Brain microvascular endothelial cell (primary cell): Measurements from ENCODE around the gene KATNB1.
A peak's percentile ranks its signal among the peaks of the same experiment; 100 is the strongest.
"Not testable (repeated sequence)": the region's sequence is repeated elsewhere in the genome, so short reads cannot be mapped to it uniquely, and the experiment has no call there.

Source experiments
- DNase-seq: peaks from one replicate; pipeline ENCODE4 v3.0.0-alpha.2; 2020
- H3K27ac ChIP-seq: fragments of 250-450 bp; sonication (Bioruptor Pico); 2 replicates; pipeline ENCODE4 v1.5.1; 2020; ENCODE audit warnings: mild to moderate bottlenecking, moderate library complexity
- H3K27me3 ChIP-seq: fragments of 250-450 bp; sonication (Bioruptor Pico); replicated peaks from 2 replicates; pipeline ENCODE4 v1.5.1; 2020; ENCODE audit warnings: mild to moderate bottlenecking
- H3K36me3 ChIP-seq: fragments of 250-450 bp; sonication (Bioruptor Pico); replicated peaks from 2 replicates; pipeline ENCODE4 v1.5.1; 2020; ENCODE audit warnings: mild to moderate bottlenecking
- H3K4me3 ChIP-seq: 2 replicates; pipeline ENCODE4 v1.5.1; 2011; ENCODE audit warnings: low read depth, mild to moderate bottlenecking, control low read depth, low read length, moderate library complexity
- in situ Hi-C: cut with HindIII; loops from 2 replicates; pipeline ENCODE4 v1.10.0; 2017; ENCODE audit warnings: low sequenced_read_pairs, low pct_ligation_motif_present
- TF ChIP-seq, protein P1 (sequence below): IDR thresholded peaks from 2 replicates; pipeline ENCODE4 v1.5.1; 2011; ENCODE audit warnings: low read depth, mild to moderate bottlenecking, moderate library complexity, low read length, control low read depth, inconsistent platforms; ENCODE audit errors: missing control alignments

Gene KATNB1

DNA sequence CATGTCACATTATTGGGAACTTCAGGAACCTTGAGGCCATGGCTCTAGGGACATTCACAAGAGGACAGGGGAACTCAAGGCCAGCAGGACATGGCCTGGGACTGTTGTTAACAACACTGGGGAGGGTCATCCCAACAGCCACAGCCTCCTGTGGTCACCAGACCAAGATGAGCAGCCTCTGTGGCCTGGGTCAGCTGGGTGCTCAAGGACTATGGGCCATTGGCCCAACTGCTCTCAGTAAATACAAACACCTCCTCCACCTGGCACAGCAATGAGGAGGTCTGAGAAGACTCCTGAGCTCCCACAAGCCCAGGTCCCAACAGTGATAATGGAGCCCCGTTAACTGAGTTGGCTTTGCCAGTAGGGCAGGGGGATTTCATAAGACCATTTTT is 45.8 kb downstream of the KATNB1 start:
- DNase-seq: no peak
- Histone ChIP-seq H3K27me3 (no peaks in the 10 kb centered on the region), H3K27ac (peak overlapping the region; percentile 57), H3K36me3 (peaks cover 29% of the 10 kb centered on the region), H3K4me3 (no peak overlapping the region)
- in situ Hi-C loops: no loop called here
- TF ChIP-seq, protein P1, sequence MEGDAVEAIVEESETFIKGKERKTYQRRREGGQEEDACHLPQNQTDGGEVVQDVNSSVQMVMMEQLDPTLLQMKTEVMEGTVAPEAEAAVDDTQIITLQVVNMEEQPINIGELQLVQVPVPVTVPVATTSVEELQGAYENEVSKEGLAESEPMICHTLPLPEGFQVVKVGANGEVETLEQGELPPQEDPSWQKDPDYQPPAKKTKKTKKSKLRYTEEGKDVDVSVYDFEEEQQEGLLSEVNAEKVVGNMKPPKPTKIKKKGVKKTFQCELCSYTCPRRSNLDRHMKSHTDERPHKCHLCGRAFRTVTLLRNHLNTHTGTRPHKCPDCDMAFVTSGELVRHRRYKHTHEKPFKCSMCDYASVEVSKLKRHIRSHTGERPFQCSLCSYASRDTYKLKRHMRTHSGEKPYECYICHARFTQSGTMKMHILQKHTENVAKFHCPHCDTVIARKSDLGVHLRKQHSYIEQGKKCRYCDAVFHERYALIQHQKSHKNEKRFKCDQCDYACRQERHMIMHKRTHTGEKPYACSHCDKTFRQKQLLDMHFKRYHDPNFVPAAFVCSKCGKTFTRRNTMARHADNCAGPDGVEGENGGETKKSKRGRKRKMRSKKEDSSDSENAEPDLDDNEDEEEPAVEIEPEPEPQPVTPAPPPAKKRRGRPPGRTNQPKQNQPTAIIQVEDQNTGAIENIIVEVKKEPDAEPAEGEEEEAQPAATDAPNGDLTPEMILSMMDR: no peak

DNA sequence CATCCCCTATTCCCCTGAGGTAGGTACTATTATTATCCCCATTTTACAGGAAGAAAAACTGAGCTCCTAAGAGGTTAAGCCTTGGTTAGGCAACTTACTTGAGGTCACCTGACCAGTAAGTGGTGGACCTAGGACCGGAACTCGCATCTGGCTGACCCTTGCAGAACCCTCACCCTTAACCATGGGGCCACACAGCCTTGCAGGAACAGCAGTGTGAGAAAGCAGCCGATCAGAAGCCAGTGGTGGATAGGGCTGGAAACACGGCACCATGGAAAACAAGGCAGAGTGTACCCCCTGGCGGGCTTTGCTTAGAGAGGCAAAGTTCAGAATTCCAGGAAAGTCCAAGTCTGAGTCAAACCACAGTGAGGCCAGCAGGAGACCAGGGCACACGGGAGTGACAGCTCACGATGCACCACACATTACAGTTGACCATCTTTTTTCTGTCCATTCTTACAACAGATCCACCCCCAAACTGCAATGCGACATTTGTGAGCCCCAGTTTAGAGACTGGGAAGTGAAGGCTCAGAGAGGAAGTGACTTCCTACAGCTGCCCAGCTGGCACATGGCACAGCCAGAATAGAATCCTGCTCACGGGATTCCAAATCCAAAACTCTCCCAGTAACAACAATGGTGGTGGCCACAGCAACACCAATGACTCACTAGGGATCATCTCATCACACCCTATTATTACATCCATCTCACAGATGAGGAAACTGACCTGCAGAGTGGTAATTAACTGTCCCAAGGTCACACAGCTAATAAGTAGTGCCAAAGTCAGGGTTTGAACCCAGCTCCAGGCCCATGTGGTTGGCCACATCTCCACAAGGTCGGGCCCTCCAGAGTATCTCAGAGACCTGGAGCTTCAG is 46.4 kb downstream of the KATNB1 start:
- peak; percentile 65 for DNase-seq
- H3K36me3 ChIP-seq: peaks cover 27% of the 10 kb centered on the region
- in situ Hi-C loops: no loop called here
- no peak overlapping the region for H3K4me3 ChIP-seq
- TF ChIP-seq, protein P1: peak; percentile 68
- no peaks in the 10 kb centered on the region for H3K27me3 ChIP-seq
- peak overlapping the region; percentile 57 for H3K27ac ChIP-seq

DNA sequence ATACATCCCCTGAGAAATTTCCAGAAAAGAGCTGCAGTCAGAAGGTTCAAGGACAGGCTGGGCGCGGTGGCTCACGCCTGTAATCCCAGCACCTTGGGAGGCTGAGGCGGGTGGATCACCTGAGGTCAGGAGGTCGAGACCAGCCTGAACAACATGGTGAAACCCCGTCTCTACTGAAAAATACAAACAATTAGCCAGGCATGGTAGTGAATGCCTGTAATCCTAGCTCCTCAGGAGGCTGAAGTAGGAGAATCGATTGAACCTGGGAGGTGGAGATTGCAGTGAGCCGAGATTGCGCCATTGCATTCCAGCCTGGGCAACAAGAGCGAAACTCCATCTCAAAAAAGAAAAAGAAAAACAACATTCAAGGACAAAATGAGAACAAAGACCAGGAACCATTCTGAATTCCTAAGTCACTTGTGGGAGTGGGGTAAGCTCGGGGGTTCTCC is 47.1 kb downstream of the KATNB1 start:
- H3K4me3 ChIP-seq, DNase-seq, in situ Hi-C loops, H3K27me3 ChIP-seq: not testable (repeated sequence)
- peaks cover 32% of the 10 kb centered on the region for H3K36me3 ChIP-seq
- peak overlapping the region; percentile 57 for H3K27ac ChIP-seq

DNA sequence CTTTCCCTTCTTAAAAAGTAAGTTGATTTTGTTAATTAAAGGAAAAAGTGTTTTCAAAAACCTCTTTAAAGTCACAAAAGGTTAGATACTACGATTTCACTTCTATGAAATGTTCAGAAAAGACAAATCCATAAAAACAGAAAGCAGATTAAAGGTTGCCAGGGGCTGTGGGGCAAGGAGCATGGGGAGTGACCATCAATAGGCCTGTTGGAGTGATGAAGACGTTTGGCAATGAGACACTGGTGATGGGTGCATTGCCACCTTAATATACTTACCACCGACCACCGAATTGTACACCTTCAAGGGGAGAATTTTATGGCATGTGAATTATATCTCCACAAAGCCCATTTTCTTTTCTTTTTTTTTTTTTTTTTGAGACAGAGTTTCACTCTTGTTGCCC is 47.5 kb downstream of the KATNB1 start:
- in situ Hi-C loops: no loop called here
- Histone ChIP-seq H3K36me3 (peaks cover 37% of the 10 kb centered on the region), H3K4me3 (no peak overlapping the region), H3K27me3 (no peaks in the 10 kb centered on the region), H3K27ac (peak overlapping the region; percentile 57)
- TF ChIP-seq, protein P1: no peak
- no peak for DNase-seq

DNA sequence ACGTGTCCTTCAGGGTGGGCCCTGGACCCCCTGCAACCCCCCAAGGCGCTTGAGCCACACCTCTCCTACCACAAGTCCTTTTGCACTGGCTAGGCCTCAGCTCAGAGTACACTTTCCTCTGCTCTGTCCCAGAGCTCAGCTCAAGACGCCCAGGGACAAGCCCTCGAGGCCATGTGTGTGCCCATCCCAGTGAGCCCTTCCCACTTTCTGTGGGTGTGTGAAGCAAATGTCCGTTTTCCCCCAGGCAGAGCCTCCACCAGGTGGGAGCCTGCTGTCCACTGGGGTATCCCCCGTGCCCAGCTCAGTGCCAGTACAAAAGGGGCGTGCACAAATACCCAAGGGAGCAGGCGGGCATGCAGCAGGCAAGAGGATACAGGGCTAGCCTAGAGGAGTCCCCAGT is 48.3 kb downstream of the KATNB1 start:
- Histone ChIP-seq H3K4me3 (no peak overlapping the region), H3K36me3 (peaks cover 40% of the 10 kb centered on the region), H3K27ac (no peak overlapping the region), H3K27me3 (no peaks in the 10 kb centered on the region)
- in situ Hi-C loops: no loop called here
- TF ChIP-seq, protein P1: no peak
- DNase-seq: no peak

DNA sequence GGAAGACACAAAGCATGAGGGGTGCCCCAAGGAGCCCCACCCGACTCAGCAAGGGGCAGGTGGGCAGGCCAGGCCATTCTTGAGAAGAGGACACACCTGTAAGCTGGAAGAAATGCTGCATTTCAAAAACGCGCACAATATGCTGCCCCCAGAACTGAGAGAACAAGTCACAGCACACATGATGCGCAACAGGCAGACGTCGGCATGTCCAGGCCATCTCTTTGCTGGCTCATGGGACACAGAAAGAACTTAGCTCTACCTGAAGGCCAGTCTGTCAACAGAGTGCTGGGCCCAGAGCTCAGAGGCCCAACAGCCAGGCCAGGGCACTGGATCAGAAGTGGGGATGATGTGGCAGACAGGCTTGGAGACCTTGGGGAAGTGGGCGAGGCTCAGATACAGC is 48.8 kb downstream of the KATNB1 start:
- TF ChIP-seq, protein P1: no peak
- in situ Hi-C loops: no loop called here
- peaks cover 41% of the 10 kb centered on the region for H3K36me3 ChIP-seq

More for the DNA sequence above, 48.8 kb downstream of the KATNB1 start:
- Histone ChIP-seq H3K27ac (no peak overlapping the region), H3K27me3 (no peaks in the 10 kb centered on the region), H3K4me3 (no peak overlapping the region)
- no peak for DNase-seq
